A549 (cell line): ENCODE data around the gene LAPTM5.

Experiments used
- BHLHE40 ChIP-seq: IDR thresholded peaks from 2 replicates; pipeline ENCODE4 v1.6.1; 2012; ENCODE audit warnings: low read depth, low read length, inconsistent platforms
- EHMT2 ChIP-seq: fragments of 200-600 bp; sonication (generic); IDR thresholded peaks from 2 replicates; pipeline ENCODE4 v1.6.1; 2016; ENCODE audit warnings: antibody characterized with exemption, low read depth, mild to moderate bottlenecking, moderate library complexity
- EP300 ChIP-seq, 2 experiments: fragments of >200 bp; sonication (Bioruptor Twin); formaldehyde crosslinking; IDR thresholded peaks; 2 replicates in 1 of 2; 3 replicates in 1 of 2; pipeline ENCODE4 v1.6.1; 2016 to 2017
- FOSL2 ChIP-seq, 2 experiments: fragments of 450-650 bp in 1 of 2; fragments of >200 bp in 1 of 2; sonication (Bioruptor Twin) in 1 of 2; formaldehyde crosslinking; IDR thresholded peaks; 2 replicates each; pipeline versions ENCODE4 v1.5.0 to v1.6.1; 2016 to 2020; ENCODE audit warnings: mild to moderate bottlenecking in 1 of 2, moderate library complexity in 1 of 2
- HDAC2 ChIP-seq: fragments of 200-600 bp; sonication (generic); IDR thresholded peaks from 2 replicates; pipeline ENCODE4 v1.6.1; 2016
- MAFK ChIP-seq: fragments of 450-650 bp; IDR thresholded peaks from 2 replicates; pipeline ENCODE4 v1.6.1; 2014; ENCODE audit not compliant: partially characterized antibody
- MYC ChIP-seq: IDR thresholded peaks from 2 replicates; pipeline ENCODE4 v1.6.1; 2012; ENCODE audit warnings: mild to moderate bottlenecking, inconsistent platforms, low read length, improper control_type of control experiment, borderline replicate concordance
- POLR2A ChIP-seq: IDR thresholded peaks from 2 replicates; pipeline ENCODE4 v1.6.1; 2012; ENCODE audit warnings: mild to moderate bottlenecking, low read length
- POLR2AphosphoS2 ChIP-seq: conservative IDR thresholded peaks from 2 replicates; pipeline ENCODE4 v1.6.1; 2012; ENCODE audit warnings: low read length, improper control_type of control experiment, inconsistent platforms
- RAD21 ChIP-seq, 2 experiments: fragments of >200 bp in 1 of 2; sonication (Bioruptor Twin) in 1 of 2; formaldehyde crosslinking in 1 of 2; IDR thresholded peaks in 1 of 2; conservative IDR thresholded peaks in 1 of 2; 2 replicates in 1 of 2; 3 replicates in 1 of 2; pipeline ENCODE4 v1.6.1; 2012 to 2018; ENCODE audit warnings: inconsistent platforms in 1 of 2
- RNF2 ChIP-seq: fragments of 200-600 bp; sonication (generic); IDR thresholded peaks from 2 replicates; pipeline ENCODE4 v1.6.1; 2016; ENCODE audit warnings: low read depth, mild to moderate bottlenecking, antibody characterized with exemption, moderate library complexity, borderline replicate concordance
- ZFP36 ChIP-seq: fragments of 450-650 bp; IDR thresholded peaks from 2 replicates; pipeline ENCODE4 v1.6.1; 2014; ENCODE audit warnings: borderline replicate concordance; ENCODE audit not compliant: partially characterized antibody
- TF ChIP-seq, protein P1 (sequence below): fragments of >200 bp; sonication (Bioruptor Twin); formaldehyde crosslinking; IDR thresholded peaks from 3 replicates; pipeline ENCODE4 v1.5.1; 2016

DNA sequence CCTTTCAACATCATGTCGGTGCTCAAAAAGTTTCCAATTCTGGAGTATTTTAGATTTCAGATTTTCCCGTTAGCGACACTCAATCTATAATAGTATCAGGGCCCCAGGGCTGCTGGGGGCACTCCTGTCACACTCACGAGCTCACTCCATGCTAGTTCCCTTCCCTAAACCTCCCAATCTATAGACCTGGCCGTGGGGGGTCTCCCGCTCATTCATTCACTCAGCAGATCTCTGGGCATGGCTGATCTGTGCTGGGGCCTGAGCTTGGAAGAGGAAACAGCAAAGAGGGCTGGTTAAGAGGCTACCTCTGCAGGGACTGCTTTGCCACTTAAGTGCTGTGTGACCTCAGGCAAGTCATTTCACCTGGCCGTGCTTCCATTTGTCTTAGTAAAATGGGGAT, 46.8 kb upstream of the LAPTM5 start:
- TF ChIP-seq POLR2A (no peak), POLR2AphosphoS2 (no peak), FOSL2 (IDR thresholded peaks at IDR 0.05) (no peak), FOSL2 (CRISPR knock-in tag; IDR thresholded peaks at IDR 0.05) (no peak), ZFP36 (no peak), EHMT2 (no peak), MAFK (no peak), RAD21 (conservative IDR thresholded peaks at IDR 0.05 in 1 of 2, IDR thresholded peaks at IDR 0.05 in 1 of 2) (no peak), HDAC2 (no peak), RNF2 (no peak), BHLHE40 (no peak), EP300 (IDR thresholded peaks at IDR 0.05) (no peak), MYC (no peak)
- TF ChIP-seq, protein P1, sequence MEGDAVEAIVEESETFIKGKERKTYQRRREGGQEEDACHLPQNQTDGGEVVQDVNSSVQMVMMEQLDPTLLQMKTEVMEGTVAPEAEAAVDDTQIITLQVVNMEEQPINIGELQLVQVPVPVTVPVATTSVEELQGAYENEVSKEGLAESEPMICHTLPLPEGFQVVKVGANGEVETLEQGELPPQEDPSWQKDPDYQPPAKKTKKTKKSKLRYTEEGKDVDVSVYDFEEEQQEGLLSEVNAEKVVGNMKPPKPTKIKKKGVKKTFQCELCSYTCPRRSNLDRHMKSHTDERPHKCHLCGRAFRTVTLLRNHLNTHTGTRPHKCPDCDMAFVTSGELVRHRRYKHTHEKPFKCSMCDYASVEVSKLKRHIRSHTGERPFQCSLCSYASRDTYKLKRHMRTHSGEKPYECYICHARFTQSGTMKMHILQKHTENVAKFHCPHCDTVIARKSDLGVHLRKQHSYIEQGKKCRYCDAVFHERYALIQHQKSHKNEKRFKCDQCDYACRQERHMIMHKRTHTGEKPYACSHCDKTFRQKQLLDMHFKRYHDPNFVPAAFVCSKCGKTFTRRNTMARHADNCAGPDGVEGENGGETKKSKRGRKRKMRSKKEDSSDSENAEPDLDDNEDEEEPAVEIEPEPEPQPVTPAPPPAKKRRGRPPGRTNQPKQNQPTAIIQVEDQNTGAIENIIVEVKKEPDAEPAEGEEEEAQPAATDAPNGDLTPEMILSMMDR = no peak
